Mesodermal cell (in vitro differentiated cells): ENCODE data around the gene MRPL24.
A peak's percentile ranks its signal among the peaks of the same experiment; 100 is the strongest.

Source experiments
- H3K27ac ChIP-seq: 2 replicates; pipeline ENCODE4 v1.7.0; 2013; ENCODE audit warnings: mild to moderate bottlenecking, low read depth, low read length, moderate library complexity; ENCODE audit not compliant: severe bottlenecking
- H3K36me3 ChIP-seq: 2 replicates; pipeline ENCODE4 v1.7.1; 2013; ENCODE audit warnings: mild to moderate bottlenecking, low read length, moderate library complexity; ENCODE audit not compliant: control insufficient read depth, insufficient read depth
- H3K4me1 ChIP-seq: one replicate; pipeline ENCODE4 v1.7.1; 2013; ENCODE audit warnings: mild to moderate bottlenecking, low read length; ENCODE audit not compliant: insufficient read depth, control insufficient read depth, poor library complexity, severe bottlenecking
- H3K4me3 ChIP-seq: 2 replicates; pipeline ENCODE4 v1.7.0; 2013; ENCODE audit warnings: low read length, control low read depth, mild to moderate bottlenecking; ENCODE audit not compliant: insufficient read depth, poor library complexity, severe bottlenecking; ENCODE audit errors: extremely low read depth
- H3K9me3 ChIP-seq: 2 replicates; pipeline ENCODE4 v1.7.1; 2013; ENCODE audit warnings: mild to moderate bottlenecking, low read length, moderate library complexity; ENCODE audit not compliant: control insufficient read depth
- WGBS, 2 experiments: methylation state at CpG; one replicate each; pipeline ENCODE4 v1.1.5; 2013; ENCODE audit warnings: missing lambda C conversion rate in 2 of 2; ENCODE audit not compliant: insufficient coverage in 2 of 2; 5-methylcytosine and 5-hydroxymethylcytosine counted together

Gene MRPL24

GRCh38 chr1:156742801-156743200, 1.9 kb upstream of the MRPL24 start:
- Histone ChIP-seq H3K27ac (no peak overlapping the region), H3K4me1 (peaks cover 21% of the 10 kb centered on the region), H3K36me3 (peaks cover 58% of the 10 kb centered on the region), H3K9me3 (no peaks in the 10 kb centered on the region), H3K4me3 (no peak overlapping the region)
- WGBS, 2 experiments = 93 to 100% methylated on average over 1 to 2 of the region's 4 CpGs

GRCh38 chr1:156742017-156742416, 1.1 kb upstream of the MRPL24 start:
- peaks cover 17% of the 10 kb centered on the region for H3K4me1 ChIP-seq
- WGBS, 2 experiments = 100% methylated on average over 1 to 2 of the region's 3 CpGs
- H3K9me3 ChIP-seq = no peaks in the 10 kb centered on the region
- H3K4me3 ChIP-seq = no peak overlapping the region
- peaks cover 66% of the 10 kb centered on the region for H3K36me3 ChIP-seq
- peak overlapping the region; percentile 76 for H3K27ac ChIP-seq

- 0% methylated on average over 2 of the region's 8 CpGs for WGBS, 2 experiments
- H3K4me3 ChIP-seq = peak overlapping the region; percentile 11
Observed at GRCh38 chr1:156741481-156741983, 644 bp upstream of the MRPL24 start.

GRCh38 chr1:156740237-156740740, 599 bp downstream of the MRPL24 start:
- 12 to 16% methylated on average over 3 to 5 of the region's 7 CpGs for WGBS, 2 experiments
- peaks cover 6% of the 10 kb centered on the region for H3K4me1 ChIP-seq
- peak overlapping the region; percentile 69 for H3K4me3 ChIP-seq
- H3K27ac ChIP-seq = peak overlapping the region; percentile 62
- H3K9me3 ChIP-seq = no peaks in the 10 kb centered on the region
- peaks cover 77% of the 10 kb centered on the region for H3K36me3 ChIP-seq

More at GRCh38 chr1:156741481-156741983, 644 bp upstream of the MRPL24 start:
- peaks cover 70% of the 10 kb centered on the region for H3K36me3 ChIP-seq
- no peaks in the 10 kb centered on the region for H3K9me3 ChIP-seq
- H3K27ac ChIP-seq = peak overlapping the region; percentile 76
- peaks cover 14% of the 10 kb centered on the region for H3K4me1 ChIP-seq

GRCh38 chr1:156738916-156739315, 2.0 kb downstream of the MRPL24 start:
- peaks cover 65% of the 10 kb centered on the region for H3K36me3 ChIP-seq
- peaks cover 6% of the 10 kb centered on the region for H3K4me1 ChIP-seq
- no peaks in the 10 kb centered on the region for H3K9me3 ChIP-seq
- no peak overlapping the region for H3K27ac ChIP-seq
- WGBS, 2 experiments = no CpG with 5 or more reads among the region's 2 CpGs
- no peak overlapping the region for H3K4me3 ChIP-seq

GRCh38 chr1:156738407-156738806, 2.5 kb downstream of the MRPL24 start:
- H3K27ac ChIP-seq = no peak overlapping the region
- 91 to 96% methylated on average over 5 to 7 of the region's 10 CpGs for WGBS, 2 experiments
- peaks cover 65% of the 10 kb centered on the region for H3K36me3 ChIP-seq
- peaks cover 6% of the 10 kb centered on the region for H3K4me1 ChIP-seq
- no peak overlapping the region for H3K4me3 ChIP-seq
- no peaks in the 10 kb centered on the region for H3K9me3 ChIP-seq

GRCh38 chr1:156733989-156734584, 6.8 kb downstream of the MRPL24 start:
- H3K4me3 ChIP-seq = no peak overlapping the region
- no peaks in the 10 kb centered on the region for H3K9me3 ChIP-seq
- no peak overlapping the region for H3K27ac ChIP-seq
- H3K36me3 ChIP-seq = peaks cover 55% of the 10 kb centered on the region
- H3K4me1 ChIP-seq = no peaks in the 10 kb centered on the region
- WGBS, 2 experiments = 95 to 97% methylated on average over 12 to 18 of the region's 20 CpGs

GRCh38 chr1:156728599-156729462, 12.1 kb downstream of the MRPL24 start, which contains the start of gene ISG20L2:
Gene ISG20L2, minus strand, starts transcription at chr1:156728766. Its CDS starts 1,114 bp downstream, at chr1:156727652.
- Histone ChIP-seq H3K9me3 (no peaks in the 10 kb centered on the region), H3K4me1 (peaks cover 24% of the 10 kb centered on the region), H3K36me3 (peaks cover 36% of the 10 kb centered on the region), H3K27ac (peak within 1 kb of the TSS; percentile 93), H3K4me3 (peak within 1 kb of the TSS; percentile 86)
- WGBS, 2 experiments = 1 to 5% methylated on average over 37 to 40 of the region's 57 CpGs

- Histone ChIP-seq H3K27ac (peak within 1 kb of the TSS; percentile 93), H3K4me1 (peaks cover 24% of the 10 kb centered on the region), H3K36me3 (peaks cover 37% of the 10 kb centered on the region), H3K9me3 (no peaks in the 10 kb centered on the region), H3K4me3 (peak within 1 kb of the TSS; percentile 86)
- WGBS, 2 experiments = 0% methylated on average over 25 to 28 of the region's 46 CpGs
Observed at GRCh38 chr1:156727926-156728598, 12.8 kb downstream of the MRPL24 start, which contains the start of gene METTL25B. Gene METTL25B, plus strand, starts transcription at chr1:156728469. Its CDS starts 636 bp downstream, at chr1:156729105.

GRCh38 chr1:156727492-156727891, 13.4 kb downstream of the MRPL24 start:
- Histone ChIP-seq H3K27ac (peak overlapping the region; percentile 83), H3K36me3 (peaks cover 38% of the 10 kb centered on the region), H3K4me3 (peak overlapping the region; percentile 86), H3K4me1 (peaks cover 24% of the 10 kb centered on the region), H3K9me3 (no peaks in the 10 kb centered on the region)
- 63 to 65% methylated on average over 6 to 7 of the region's 7 CpGs for WGBS, 2 experiments
